ENCODE results near the gene ABAT. TPM values are rescaled to one million over a fixed set of nuclear protein-coding genes. Genes with fewer than 3 reads are reported as not detected.

Gene ABAT
- total RNA-seq, 2 experiments from 2014 or later = 2.0 to 6.7 TPM

DNA sequence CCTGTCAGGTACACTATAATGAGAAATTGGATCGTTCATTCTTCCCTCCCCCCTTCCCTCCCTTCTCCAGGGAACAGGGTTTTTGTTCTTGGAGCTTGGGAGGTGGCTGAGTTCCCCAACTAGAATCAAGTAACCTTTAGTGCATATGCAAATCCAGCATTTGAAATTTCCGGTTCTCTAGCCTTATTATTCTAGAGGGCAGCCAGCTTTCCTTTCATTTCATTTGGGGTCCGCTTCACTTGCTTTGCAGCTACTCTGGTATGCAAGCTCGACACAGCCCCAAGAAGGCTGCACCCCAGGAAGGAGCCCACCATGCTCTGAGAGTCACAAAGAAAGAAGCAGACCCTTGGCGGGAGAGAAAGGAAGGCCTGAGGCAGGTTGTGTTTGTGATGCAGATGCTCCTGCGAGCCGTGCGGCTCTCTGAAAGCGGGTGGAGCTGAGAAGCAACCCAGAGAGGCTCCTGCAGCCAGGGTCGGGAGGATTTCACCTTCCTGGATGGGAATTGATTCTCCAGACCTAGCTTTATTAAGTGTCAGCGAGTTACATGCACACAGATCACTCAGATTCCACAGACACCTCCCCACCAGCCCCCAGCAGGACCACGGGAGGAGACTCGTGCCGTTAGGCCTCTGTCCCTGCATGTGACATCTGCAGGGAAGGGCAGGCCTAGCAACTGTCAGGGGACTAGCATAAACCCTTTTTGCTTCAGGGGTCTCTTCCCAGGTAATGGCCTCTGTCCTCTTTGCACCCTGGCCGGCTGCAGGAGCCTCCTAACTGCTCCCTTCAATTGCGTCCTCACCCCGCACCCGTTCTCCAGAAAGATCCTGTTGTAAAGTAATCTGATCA, 157.7 kb downstream of the ABAT start:
- no TSS peak for BruUV-seq (replicated peaks)
- intact Hi-C loops (cut with micrococcal nuclease; ENCODE audit: unreplicated experiment) = no loop called here
- H3K27ac ChIP-seq (ENCODE audit: low read depth, low read length, poor library complexity, severe bottlenecking) = no peak overlapping the region
- POLR2A ChIA-PET = no interaction called here
- H3K9me3 ChIP-seq (ENCODE audit: low read length) = no peaks in the 10 kb centered on the region
- H3K4me2 ChIP-seq (ENCODE audit: low read length) = no peak overlapping the region
- no peak for DNase-seq (ENCODE audit: low spot score)
- no peaks in the 10 kb centered on the region for H4K20me1 ChIP-seq (ENCODE audit: insufficient read depth, low read length)
- TF ChIP-seq EZH2phosphoT487 (IDR thresholded peaks at IDR 0.05; ENCODE audit: borderline replicate concordance, low read depth, low read length) (no peak), CTCF (conservative IDR thresholded peaks at IDR 0.05; ENCODE audit: low read length) (no peak)
- H3K9me2 ChIP-seq (ENCODE audit: insufficient read depth, low read length) = no peaks in the 10 kb centered on the region
- peaks cover 50% of the 10 kb centered on the region for H3K36me3 ChIP-seq (ENCODE audit: insufficient read depth, low read length)
- no peak overlapping the region for H2AFZ ChIP-seq (ENCODE audit: low read length)
- H3K4me3 ChIP-seq (ENCODE audit: low read depth, low read length, poor library complexity, severe bottlenecking) = no peak overlapping the region
- CTCF ChIA-PET (ENCODE audit: unreplicated experiment) = no interaction called here
- H3K4me1 ChIP-seq (ENCODE audit: insufficient read depth, low read length, poor library complexity, severe bottlenecking) = peaks cover 6% of the 10 kb centered on the region
- no peaks in the 10 kb centered on the region for H3K79me2 ChIP-seq (ENCODE audit: insufficient read depth, low read depth, low read length)

DNA sequence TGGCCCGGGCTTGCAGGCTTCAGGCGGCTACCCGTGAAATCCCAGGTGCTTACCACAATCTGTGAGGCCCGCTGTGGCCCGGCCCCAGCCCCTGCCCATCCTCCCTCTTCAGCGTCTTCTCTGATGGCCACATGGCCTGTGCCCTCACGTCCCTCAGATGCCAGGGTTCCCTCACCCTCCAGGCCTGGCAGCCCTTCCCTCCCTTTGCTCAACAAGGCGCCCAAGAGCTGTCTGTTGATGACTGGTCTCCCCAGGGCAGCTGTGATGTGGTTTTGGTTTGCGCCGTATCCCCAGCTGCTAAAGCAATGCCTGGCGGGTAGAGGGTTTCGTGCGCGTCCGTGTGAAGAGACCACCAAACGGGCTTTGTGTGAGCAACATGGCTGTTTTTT, 158.3 kb downstream of the ABAT start:
- H2AFZ ChIP-seq (ENCODE audit: low read length) = no peak overlapping the region
- H3K9me3 ChIP-seq (ENCODE audit: low read length) = no peaks in the 10 kb centered on the region
- intact Hi-C loops (cut with micrococcal nuclease; ENCODE audit: unreplicated experiment) = no loop called here
- DNase-seq (ENCODE audit: low spot score) = no peak
- H3K4me1 ChIP-seq (ENCODE audit: insufficient read depth, low read length, poor library complexity, severe bottlenecking) = peaks cover 6% of the 10 kb centered on the region
- peaks cover 50% of the 10 kb centered on the region for H3K36me3 ChIP-seq (ENCODE audit: insufficient read depth, low read length)
- H4K20me1 ChIP-seq (ENCODE audit: insufficient read depth, low read length) = no peaks in the 10 kb centered on the region
- POLR2A ChIA-PET = no interaction called here
- H3K4me3 ChIP-seq (ENCODE audit: low read depth, low read length, poor library complexity, severe bottlenecking) = no peak overlapping the region
- H3K27ac ChIP-seq (ENCODE audit: low read depth, low read length, poor library complexity, severe bottlenecking) = no peak overlapping the region
- no peak overlapping the region for H3K4me2 ChIP-seq (ENCODE audit: low read length)
- H3K79me2 ChIP-seq (ENCODE audit: insufficient read depth, low read depth, low read length) = no peaks in the 10 kb centered on the region
- no peaks in the 10 kb centered on the region for H3K9me2 ChIP-seq (ENCODE audit: insufficient read depth, low read length)
- CTCF ChIA-PET (ENCODE audit: unreplicated experiment) = no interaction called here
- TF ChIP-seq CTCF (conservative IDR thresholded peaks at IDR 0.05; ENCODE audit: low read length) (no peak), EZH2phosphoT487 (IDR thresholded peaks at IDR 0.05; ENCODE audit: borderline replicate concordance, low read depth, low read length) (no peak)
- no TSS peak for BruUV-seq (replicated peaks)

Small RNA genes within 50 kb of the gene (small RNA-seq; reads per million reads assigned to genes)
- gene AC007224.1 (not detected), gene RN7SL743P (not detected), gene RNU7-63P (not detected)

Other genes with a start within 250 kb of the ABAT start
- not detected in 2 replicates for gene TMEM114, start 84.1 kb upstream of the ABAT start, total RNA-seq (2014; rRNA removed; shearing (Covaris generic))
- not detected in 2 replicates for gene TMEM114, start 84.1 kb upstream of the ABAT start, total RNA-seq (2022)
- gene METTL22, start 52.9 kb upstream of the ABAT start, total RNA-seq (2014; rRNA removed; shearing (Covaris generic)) = 17.7 and 22.4 TPM in 2 replicates
- gene METTL22, start 52.9 kb upstream of the ABAT start, total RNA-seq (2022) = 55.0 and 55.2 TPM in 2 replicates
- gene TMEM186, start 123.0 kb downstream of the ABAT start, total RNA-seq (2014; rRNA removed; shearing (Covaris generic)) = 8.5 and 11.7 TPM in 2 replicates
- gene TMEM186, start 123.0 kb downstream of the ABAT start, total RNA-seq (2022) = 16.5 and 18.1 TPM in 2 replicates
- 39.1 and 41.1 TPM in 2 replicates for gene PMM2, start 123.2 kb downstream of the ABAT start, total RNA-seq (2014; rRNA removed; shearing (Covaris generic))
- gene PMM2, start 123.2 kb downstream of the ABAT start, total RNA-seq (2022) = 44.5 and 53.9 TPM in 2 replicates
- gene CARHSP1, start 194.4 kb downstream of the ABAT start, total RNA-seq (2014; rRNA removed; shearing (Covaris generic)) = 236 and 241 TPM in 2 replicates
- 156 and 173 TPM in 2 replicates for gene CARHSP1, start 194.4 kb downstream of the ABAT start, total RNA-seq (2022)
- not detected in 2 replicates for gene LITAFD, start 207.7 kb downstream of the ABAT start, total RNA-seq (2014; rRNA removed; shearing (Covaris generic))
- not detected in 2 replicates for gene LITAFD, start 207.7 kb downstream of the ABAT start, total RNA-seq (2022)

Measured in OCI-LY7 (cell line).